ENCODE data around the gene MTIF3.

Gene MTIF3

GRCh38 chr13:27463500-27463899 lies 13.1 kb upstream of the MTIF3 start:
- no peak for DNase-seq (ENCODE audit: low spot score)
- TF ChIP-seq CTCF (IDR thresholded peaks at IDR 0.05; ENCODE audit: borderline replicate concordance, control extremely low read depth, extremely low read depth, insufficient read depth, missing control alignments), result no peak
- in situ Hi-C loops (cut with MboI; ENCODE audit: low sequenced_read_pairs, unreplicated experiment), result no loop called here

- no peak for DNase-seq (ENCODE audit: low spot score)
- no peak for TF ChIP-seq CTCF (IDR thresholded peaks at IDR 0.05; ENCODE audit: borderline replicate concordance, control extremely low read depth, extremely low read depth, insufficient read depth, missing control alignments)
- in situ Hi-C loops (cut with MboI; ENCODE audit: low sequenced_read_pairs, unreplicated experiment), result no loop called here
Measured at GRCh38 chr13:27461940-27462584, 11.7 kb upstream of the MTIF3 start.

- in situ Hi-C loops (cut with MboI; ENCODE audit: low sequenced_read_pairs, unreplicated experiment), result no loop called here
- no peak for TF ChIP-seq CTCF (IDR thresholded peaks at IDR 0.05; ENCODE audit: borderline replicate concordance, control extremely low read depth, extremely low read depth, insufficient read depth, missing control alignments)
- peak; percentile 53 for DNase-seq (ENCODE audit: low spot score)
Measured at GRCh38 chr13:27455331-27455855, 5.0 kb upstream of the MTIF3 start.

- peak; percentile 41 for DNase-seq (ENCODE audit: low spot score)
- in situ Hi-C loops (cut with MboI; ENCODE audit: low sequenced_read_pairs, unreplicated experiment), result no loop called here
- TF ChIP-seq CTCF (IDR thresholded peaks at IDR 0.05; ENCODE audit: borderline replicate concordance, control extremely low read depth, extremely low read depth, insufficient read depth, missing control alignments), result no peak
Measured at GRCh38 chr13:27450921-27451471, 632 bp upstream of the MTIF3 start.

GRCh38 chr13:27449081-27449603 lies 1.2 kb downstream of the MTIF3 start:
- in situ Hi-C loops (cut with MboI; ENCODE audit: low sequenced_read_pairs, unreplicated experiment), result no loop called here
- no peak for DNase-seq (ENCODE audit: low spot score)
- no peak for TF ChIP-seq CTCF (IDR thresholded peaks at IDR 0.05; ENCODE audit: borderline replicate concordance, control extremely low read depth, extremely low read depth, insufficient read depth, missing control alignments)

- in situ Hi-C loops (cut with MboI; ENCODE audit: low sequenced_read_pairs, unreplicated experiment), result no loop called here
- TF ChIP-seq CTCF (IDR thresholded peaks at IDR 0.05; ENCODE audit: borderline replicate concordance, control extremely low read depth, extremely low read depth, insufficient read depth, missing control alignments), result no peak
- no peak for DNase-seq (ENCODE audit: low spot score)
Measured at GRCh38 chr13:27448308-27448707, 2.1 kb downstream of the MTIF3 start.

Measured in GM13976 (cell line).